ENCODE measurements around the gene CCDC92B. TPM values are rescaled to one million over a fixed set of nuclear protein-coding genes. Genes with fewer than 3 reads are reported as not detected.
"Not testable (repeated sequence)": the region's sequence is repeated elsewhere in the genome, so short reads cannot be mapped to it uniquely, and the experiment has no call there.

The CCDC92B gene
- total RNA-seq, 1 donor from 2014 or later: 0.16 TPM

- no peak for DNase-seq
- TF ChIP-seq, protein P1, sequence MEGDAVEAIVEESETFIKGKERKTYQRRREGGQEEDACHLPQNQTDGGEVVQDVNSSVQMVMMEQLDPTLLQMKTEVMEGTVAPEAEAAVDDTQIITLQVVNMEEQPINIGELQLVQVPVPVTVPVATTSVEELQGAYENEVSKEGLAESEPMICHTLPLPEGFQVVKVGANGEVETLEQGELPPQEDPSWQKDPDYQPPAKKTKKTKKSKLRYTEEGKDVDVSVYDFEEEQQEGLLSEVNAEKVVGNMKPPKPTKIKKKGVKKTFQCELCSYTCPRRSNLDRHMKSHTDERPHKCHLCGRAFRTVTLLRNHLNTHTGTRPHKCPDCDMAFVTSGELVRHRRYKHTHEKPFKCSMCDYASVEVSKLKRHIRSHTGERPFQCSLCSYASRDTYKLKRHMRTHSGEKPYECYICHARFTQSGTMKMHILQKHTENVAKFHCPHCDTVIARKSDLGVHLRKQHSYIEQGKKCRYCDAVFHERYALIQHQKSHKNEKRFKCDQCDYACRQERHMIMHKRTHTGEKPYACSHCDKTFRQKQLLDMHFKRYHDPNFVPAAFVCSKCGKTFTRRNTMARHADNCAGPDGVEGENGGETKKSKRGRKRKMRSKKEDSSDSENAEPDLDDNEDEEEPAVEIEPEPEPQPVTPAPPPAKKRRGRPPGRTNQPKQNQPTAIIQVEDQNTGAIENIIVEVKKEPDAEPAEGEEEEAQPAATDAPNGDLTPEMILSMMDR (IDR thresholded peaks at IDR 0.05; ENCODE audit: borderline replicate concordance): no peak
- Histone ChIP-seq H3K4me3 (no peak overlapping the region), H3K36me3 (peaks cover 64% of the 10 kb centered on the region), H3K27ac (replicated peaks) (no peak overlapping the region), H3K27me3 (ENCODE audit: low read depth) (no peaks in the 10 kb centered on the region), H3K9me3 (replicated peaks) (no peaks in the 10 kb centered on the region), H3K4me1 (peaks cover 18% of the 10 kb centered on the region)
- intact Hi-C loops (cut with micrococcal nuclease): no loop called here
Observed at GRCh38 chr17:2682176-2682938, 67.1 kb downstream of the CCDC92B start.

- no peak for DNase-seq
- Histone ChIP-seq H3K36me3 (peaks cover 71% of the 10 kb centered on the region), H3K27ac (replicated peaks) (no peak overlapping the region), H3K4me3 (no peak overlapping the region), H3K4me1 (peaks cover 11% of the 10 kb centered on the region), H3K9me3 (replicated peaks) (no peaks in the 10 kb centered on the region), H3K27me3 (ENCODE audit: low read depth) (no peaks in the 10 kb centered on the region)
- TF ChIP-seq, protein P1 (IDR thresholded peaks at IDR 0.05; ENCODE audit: borderline replicate concordance): no peak
- intact Hi-C loops (cut with micrococcal nuclease): no loop called here
Observed at GRCh38 chr17:2681650-2682049, 67.8 kb downstream of the CCDC92B start.

GRCh38 chr17:2680961-2681360, 68.5 kb downstream of the CCDC92B start:
- TF ChIP-seq, protein P1 (IDR thresholded peaks at IDR 0.05; ENCODE audit: borderline replicate concordance): no peak
- intact Hi-C loops (cut with micrococcal nuclease): no loop called here
- no peak for DNase-seq
- Histone ChIP-seq H3K4me1 (peaks cover 4% of the 10 kb centered on the region), H3K36me3 (peaks cover 77% of the 10 kb centered on the region), H3K27me3 (ENCODE audit: low read depth) (no peaks in the 10 kb centered on the region), H3K27ac (replicated peaks) (no peak overlapping the region), H3K4me3 (no peak overlapping the region), H3K9me3 (replicated peaks) (no peaks in the 10 kb centered on the region)

- H3K36me3 ChIP-seq: peaks cover 85% of the 10 kb centered on the region
- DNase-seq; H3K27ac ChIP-seq (replicated peaks); H3K27me3 ChIP-seq (ENCODE audit: low read depth); intact Hi-C loops (cut with micrococcal nuclease); H3K4me3 ChIP-seq; H3K9me3 ChIP-seq (replicated peaks); H3K4me1 ChIP-seq: not testable (repeated sequence)
Observed at GRCh38 chr17:2679247-2679646, 70.2 kb downstream of the CCDC92B start.

Small RNAs within 50 kb of the gene (microRNA-seq; reads per million reads assigned to microRNA genes)
- gene MIR1253 (not detected), gene MIR6776 (not detected)

Other genes starting within 250 kb of the CCDC92B start
- 20.8 TPM for gene METTL16, start 237.8 kb downstream of the CCDC92B start, total RNA-seq
- 115 TPM for gene PAFAH1B1, start 156.0 kb downstream of the CCDC92B start, total RNA-seq
- gene CLUH, start 37.9 kb downstream of the CCDC92B start, total RNA-seq: 181 TPM
- gene RAP1GAP2, start 46.8 kb upstream of the CCDC92B start, total RNA-seq: 63.8 TPM